ENCODE data around the gene NOTCH1. TPM values are rescaled to one million over a fixed set of nuclear protein-coding genes. Genes with fewer than 3 reads are reported as not detected.

Gene NOTCH1
- total RNA-seq, 3 donors from 2014 or later = 12.6 to 33.8 (median 21.1) TPM

- DNase-seq (ENCODE audit: low spot score in 2 of 2) = no peak
- peaks cover 9 to 18% of the 10 kb centered on the region in 2 donors for H3K4me1 ChIP-seq
- no peak for TF ChIP-seq POLR2AphosphoS5 (IDR thresholded peaks at IDR 0.05)
- TF ChIP-seq, protein P1, sequence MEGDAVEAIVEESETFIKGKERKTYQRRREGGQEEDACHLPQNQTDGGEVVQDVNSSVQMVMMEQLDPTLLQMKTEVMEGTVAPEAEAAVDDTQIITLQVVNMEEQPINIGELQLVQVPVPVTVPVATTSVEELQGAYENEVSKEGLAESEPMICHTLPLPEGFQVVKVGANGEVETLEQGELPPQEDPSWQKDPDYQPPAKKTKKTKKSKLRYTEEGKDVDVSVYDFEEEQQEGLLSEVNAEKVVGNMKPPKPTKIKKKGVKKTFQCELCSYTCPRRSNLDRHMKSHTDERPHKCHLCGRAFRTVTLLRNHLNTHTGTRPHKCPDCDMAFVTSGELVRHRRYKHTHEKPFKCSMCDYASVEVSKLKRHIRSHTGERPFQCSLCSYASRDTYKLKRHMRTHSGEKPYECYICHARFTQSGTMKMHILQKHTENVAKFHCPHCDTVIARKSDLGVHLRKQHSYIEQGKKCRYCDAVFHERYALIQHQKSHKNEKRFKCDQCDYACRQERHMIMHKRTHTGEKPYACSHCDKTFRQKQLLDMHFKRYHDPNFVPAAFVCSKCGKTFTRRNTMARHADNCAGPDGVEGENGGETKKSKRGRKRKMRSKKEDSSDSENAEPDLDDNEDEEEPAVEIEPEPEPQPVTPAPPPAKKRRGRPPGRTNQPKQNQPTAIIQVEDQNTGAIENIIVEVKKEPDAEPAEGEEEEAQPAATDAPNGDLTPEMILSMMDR (IDR thresholded peaks at IDR 0.05) = no peak
- no peaks in the 10 kb centered on the region for H3K9me3 ChIP-seq
- H3K27me3 ChIP-seq = no peaks in the 10 kb centered on the region
- peak overlapping the region; percentile 93 to 99 for H3K27ac ChIP-seq
- intact Hi-C loops (cut with DNase I; ENCODE audit: low total_unique reads) = no loop called here
- no peaks in the 10 kb centered on the region for H3K36me3 ChIP-seq
- peak overlapping the region; percentile 80 to 83 (median 82) for H3K4me3 ChIP-seq
Measured at GRCh38 chr9:136545692-136545964, 220 bp downstream of the NOTCH1 start.

GRCh38 chr9:136544964-136545691 lies 720 bp downstream of the NOTCH1 start:
- H3K9me3 ChIP-seq = no peaks in the 10 kb centered on the region
- H3K4me3 ChIP-seq = peak overlapping the region; percentile 80 to 83 (median 82)
- no peaks in the 10 kb centered on the region for H3K36me3 ChIP-seq
- no peak for TF ChIP-seq POLR2A (IDR thresholded peaks at IDR 0.05)
- no peak for TF ChIP-seq POLR2AphosphoS5 (IDR thresholded peaks at IDR 0.05)
- TF ChIP-seq, protein P1 (IDR thresholded peaks at IDR 0.05) = no peak
- DNase-seq (ENCODE audit: low spot score in 2 of 2) = no peak
- H3K4me1 ChIP-seq = peaks cover 9 to 13% of the 10 kb centered on the region in 2 donors
- H3K27ac ChIP-seq = peak overlapping the region; percentile 93 to 99
- intact Hi-C loops (cut with DNase I; ENCODE audit: low total_unique reads) = no loop called here
- H3K27me3 ChIP-seq = no peaks in the 10 kb centered on the region

DNA sequence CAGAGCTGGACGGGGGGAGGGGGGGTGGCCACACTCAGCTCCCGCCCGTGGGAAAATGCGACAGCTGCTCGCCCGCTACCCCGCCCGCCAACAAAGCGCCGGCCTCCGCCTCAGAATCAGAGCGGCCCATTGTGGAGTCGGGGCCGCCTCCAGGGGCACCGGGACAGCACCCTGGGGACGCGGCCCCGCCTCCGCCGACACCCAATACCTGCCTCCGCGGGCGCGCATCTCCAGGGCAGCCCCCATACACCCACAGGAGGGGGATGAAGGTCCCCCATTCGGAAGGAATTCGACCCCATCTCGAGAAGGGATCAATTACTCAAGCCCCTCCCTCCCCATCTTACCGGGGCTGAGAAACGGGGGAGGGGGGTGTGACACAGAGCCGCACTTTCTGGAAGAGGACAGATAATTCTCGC lies 1.3 kb downstream of the NOTCH1 start:
- no peaks in the 10 kb centered on the region for H3K36me3 ChIP-seq
- TF ChIP-seq POLR2AphosphoS5 (IDR thresholded peaks at IDR 0.05) = peak in 1 of 3 donors; percentile 21
- TF ChIP-seq, protein P1 (IDR thresholded peaks at IDR 0.05) = no peak
- intact Hi-C loops (cut with DNase I; ENCODE audit: low total_unique reads) = no loop called here
- DNase-seq (ENCODE audit: low spot score in 2 of 2) = no peak
- no peaks in the 10 kb centered on the region for H3K27me3 ChIP-seq
- peaks cover 9 to 10% of the 10 kb centered on the region in 2 donors for H3K4me1 ChIP-seq
- H3K9me3 ChIP-seq = no peaks in the 10 kb centered on the region
- peak overlapping the region; percentile 93 to 99 for H3K27ac ChIP-seq
- peak overlapping the region; percentile 80 to 83 (median 82) for H3K4me3 ChIP-seq

DNA sequence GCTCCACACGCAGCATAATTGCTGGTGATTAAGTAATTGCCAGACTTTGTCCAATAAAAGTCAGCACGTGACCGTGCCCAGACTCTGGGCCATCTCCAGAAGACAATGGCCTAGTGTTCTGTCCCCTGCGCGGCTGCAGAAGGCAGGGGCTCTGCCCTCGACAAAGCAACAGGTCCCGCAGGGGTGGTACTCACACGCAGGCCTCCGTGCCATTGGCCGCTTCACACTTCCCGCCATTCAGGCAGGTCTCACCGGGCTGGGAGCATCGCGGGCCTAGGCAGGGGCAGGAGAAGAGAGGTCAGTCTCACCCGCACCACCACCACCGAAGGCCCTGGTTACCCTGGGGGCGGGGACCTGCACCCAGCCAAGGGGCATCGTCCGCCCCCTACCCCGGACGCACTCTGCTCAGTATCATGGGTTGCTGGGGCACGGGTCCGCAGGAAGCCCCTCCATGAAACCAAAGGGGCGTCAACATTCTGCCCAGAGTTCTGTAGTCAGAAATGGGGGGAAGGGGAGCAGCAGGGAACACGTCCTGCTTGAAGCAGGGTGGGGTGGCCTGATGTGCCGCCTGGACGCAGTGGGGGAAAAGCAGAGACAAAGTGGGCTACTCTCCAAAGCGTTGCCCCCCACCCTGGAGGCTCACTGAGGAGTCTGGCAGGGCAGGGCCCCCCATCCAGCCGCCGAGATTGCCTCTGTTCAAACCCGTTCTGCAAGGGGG lies 1.9 kb downstream of the NOTCH1 start:
- intact Hi-C loops (cut with DNase I; ENCODE audit: low total_unique reads) = no loop called here
- peak overlapping the region; percentile 93 to 99 for H3K27ac ChIP-seq
- H3K27me3 ChIP-seq = no peaks in the 10 kb centered on the region
- peaks cover 9 to 10% of the 10 kb centered on the region in 2 donors for H3K4me1 ChIP-seq
- DNase-seq (ENCODE audit: low spot score in 2 of 2) = peak in 1 of 2 donors; percentile 70
- H3K4me3 ChIP-seq = peak overlapping the region; percentile 80 to 83 (median 82)
- TF ChIP-seq POLR2AphosphoS5 (IDR thresholded peaks at IDR 0.05) (peak in 1 of 3 donors; percentile 16), POLR2A (IDR thresholded peaks at IDR 0.05) (no peak)
- H3K36me3 ChIP-seq = no peaks in the 10 kb centered on the region
- no peaks in the 10 kb centered on the region for H3K9me3 ChIP-seq

- no peak for TF ChIP-seq POLR2A (IDR thresholded peaks at IDR 0.05)
- no peak for TF ChIP-seq POLR2AphosphoS5 (IDR thresholded peaks at IDR 0.05)
- TF ChIP-seq, protein P1 (IDR thresholded peaks at IDR 0.05) = no peak
- no peaks in the 10 kb centered on the region for H3K9me3 ChIP-seq
- intact Hi-C loops (cut with DNase I; ENCODE audit: low total_unique reads) = no loop called here
- H3K4me3 ChIP-seq = peak overlapping the region; percentile 80 to 83 (median 82)
- H3K4me1 ChIP-seq = peaks cover 9 to 10% of the 10 kb centered on the region in 2 donors
- no peaks in the 10 kb centered on the region for H3K36me3 ChIP-seq
- H3K27ac ChIP-seq = peak overlapping the region; percentile 93 to 99
- no peak for DNase-seq (ENCODE audit: low spot score in 2 of 2)
- no peaks in the 10 kb centered on the region for H3K27me3 ChIP-seq
Measured at GRCh38 chr9:136543280-136543679, 2.6 kb downstream of the NOTCH1 start.
